ENCODE data around the gene CTNND2. TPM values are rescaled to one million over a fixed set of nuclear protein-coding genes. Genes with fewer than 3 reads are reported as not detected.

Gene CTNND2
- total RNA-seq, 1 experiment from 2014 or later: not detected

GRCh38 chr5:11527652-11528349, 376.4 kb downstream of the CTNND2 start:
- 0 out of 2 replicates have a peak, but pooled peaks cover 4% of the 10 kb centered on the region for H3K4me1 ChIP-seq
- DNase-seq: no peak
- H3K36me3 ChIP-seq: no peaks in the 10 kb centered on the region
- no peaks in the 10 kb centered on the region for H3K9me3 ChIP-seq (replicated peaks)
- no peaks in the 10 kb centered on the region for H3K27me3 ChIP-seq
- H3K27ac ChIP-seq: no peak overlapping the region
- no peak overlapping the region for H3K4me3 ChIP-seq

GRCh38 chr5:11525020-11525419, 379.2 kb downstream of the CTNND2 start:
- H3K4me3 ChIP-seq: no peak overlapping the region
- H3K27ac ChIP-seq: no peak overlapping the region
- no peaks in the 10 kb centered on the region for H3K27me3 ChIP-seq
- H3K4me1 ChIP-seq: no peaks in the 10 kb centered on the region
- no peaks in the 10 kb centered on the region for H3K9me3 ChIP-seq (replicated peaks)
- H3K36me3 ChIP-seq: no peaks in the 10 kb centered on the region
- DNase-seq: no peak

GRCh38 chr5:11524188-11524587, 380.1 kb downstream of the CTNND2 start:
- Histone ChIP-seq H3K36me3 (no peaks in the 10 kb centered on the region), H3K4me1 (no peaks in the 10 kb centered on the region), H3K9me3 (replicated peaks) (no peaks in the 10 kb centered on the region), H3K27ac (no peak overlapping the region), H3K27me3 (no peaks in the 10 kb centered on the region), H3K4me3 (no peak overlapping the region)
- DNase-seq: no peak

GRCh38 chr5:11522796-11523195, 381.4 kb downstream of the CTNND2 start:
- H3K36me3 ChIP-seq: no peaks in the 10 kb centered on the region
- no peak for DNase-seq
- no peak overlapping the region for H3K27ac ChIP-seq
- H3K4me1 ChIP-seq: no peaks in the 10 kb centered on the region
- no peaks in the 10 kb centered on the region for H3K9me3 ChIP-seq (replicated peaks)
- no peak overlapping the region for H3K4me3 ChIP-seq
- no peaks in the 10 kb centered on the region for H3K27me3 ChIP-seq

GRCh38 chr5:11520241-11520930, 383.9 kb downstream of the CTNND2 start:
- Histone ChIP-seq H3K27ac (no peak overlapping the region), H3K27me3 (no peaks in the 10 kb centered on the region), H3K4me3 (no peak overlapping the region), H3K9me3 (replicated peaks) (no peaks in the 10 kb centered on the region), H3K4me1 (no peaks in the 10 kb centered on the region), H3K36me3 (no peaks in the 10 kb centered on the region)
- no peak for DNase-seq

GRCh38 chr5:11519236-11519635, 385.0 kb downstream of the CTNND2 start:
- Histone ChIP-seq H3K27me3 (no peaks in the 10 kb centered on the region), H3K9me3 (replicated peaks) (no peaks in the 10 kb centered on the region), H3K4me1 (no peaks in the 10 kb centered on the region), H3K36me3 (no peaks in the 10 kb centered on the region), H3K4me3 (no peak overlapping the region), H3K27ac (no peak overlapping the region)
- no peak for DNase-seq

GRCh38 chr5:11518676-11519075, 385.6 kb downstream of the CTNND2 start:
- Histone ChIP-seq H3K4me3 (no peak overlapping the region), H3K9me3 (replicated peaks) (no peaks in the 10 kb centered on the region), H3K36me3 (no peaks in the 10 kb centered on the region), H3K27me3 (no peaks in the 10 kb centered on the region), H3K4me1 (no peaks in the 10 kb centered on the region), H3K27ac (no peak overlapping the region)
- DNase-seq: no peak

GRCh38 chr5:11514705-11515432, 389.4 kb downstream of the CTNND2 start:
- Histone ChIP-seq H3K27ac (no peak overlapping the region), H3K9me3 (replicated peaks) (no peaks in the 10 kb centered on the region), H3K36me3 (no peaks in the 10 kb centered on the region), H3K4me3 (no peak overlapping the region), H3K4me1 (no peaks in the 10 kb centered on the region), H3K27me3 (no peaks in the 10 kb centered on the region)
- no peak for DNase-seq

- H3K9me3 ChIP-seq (replicated peaks): no peaks in the 10 kb centered on the region
- H3K27me3 ChIP-seq: no peaks in the 10 kb centered on the region
- DNase-seq: no peak
- H3K27ac ChIP-seq: no peak overlapping the region
- no peaks in the 10 kb centered on the region for H3K4me1 ChIP-seq
- H3K36me3 ChIP-seq: no peaks in the 10 kb centered on the region
- H3K4me3 ChIP-seq: no peak overlapping the region
Measured at GRCh38 chr5:11511878-11512277, 392.4 kb downstream of the CTNND2 start.

- Histone ChIP-seq H3K4me1 (no peaks in the 10 kb centered on the region), H3K27ac (no peak overlapping the region), H3K27me3 (no peaks in the 10 kb centered on the region), H3K36me3 (no peaks in the 10 kb centered on the region), H3K9me3 (replicated peaks) (no peaks in the 10 kb centered on the region), H3K4me3 (no peak overlapping the region)
- no peak for DNase-seq
Measured at GRCh38 chr5:11510889-11511288, 393.4 kb downstream of the CTNND2 start.

GRCh38 chr5:11509793-11510192, 394.5 kb downstream of the CTNND2 start:
- no peaks in the 10 kb centered on the region for H3K9me3 ChIP-seq (replicated peaks)
- no peaks in the 10 kb centered on the region for H3K27me3 ChIP-seq
- no peak overlapping the region for H3K4me3 ChIP-seq
- no peaks in the 10 kb centered on the region for H3K36me3 ChIP-seq
- H3K4me1 ChIP-seq: no peaks in the 10 kb centered on the region
- H3K27ac ChIP-seq: no peak overlapping the region
- DNase-seq: no peak

- H3K9me3 ChIP-seq (replicated peaks): no peaks in the 10 kb centered on the region
- no peak for DNase-seq
- no peak overlapping the region for H3K27ac ChIP-seq
- H3K27me3 ChIP-seq: no peaks in the 10 kb centered on the region
- no peaks in the 10 kb centered on the region for H3K4me1 ChIP-seq
- no peak overlapping the region for H3K4me3 ChIP-seq
- no peaks in the 10 kb centered on the region for H3K36me3 ChIP-seq
Measured at GRCh38 chr5:11507156-11507910, 396.9 kb downstream of the CTNND2 start.

- Histone ChIP-seq H3K4me3 (no peak overlapping the region), H3K4me1 (no peaks in the 10 kb centered on the region), H3K36me3 (no peaks in the 10 kb centered on the region), H3K27ac (no peak overlapping the region), H3K9me3 (replicated peaks) (no peaks in the 10 kb centered on the region), H3K27me3 (no peaks in the 10 kb centered on the region)
- DNase-seq: peak; percentile 5 to 24
Measured at GRCh38 chr5:11504886-11505193, 399.4 kb downstream of the CTNND2 start.

- Histone ChIP-seq H3K4me3 (no peak overlapping the region), H3K27ac (no peak overlapping the region), H3K4me1 (no peaks in the 10 kb centered on the region), H3K9me3 (replicated peaks) (no peaks in the 10 kb centered on the region), H3K36me3 (no peaks in the 10 kb centered on the region), H3K27me3 (no peaks in the 10 kb centered on the region)
- no peak for DNase-seq
Measured at GRCh38 chr5:11504065-11504885, 400.0 kb downstream of the CTNND2 start.

All from SJCRH30 (cell line).